Hematopoietic multipotent progenitor cell treated with erythropoietin and hydrocortisone succinate and interleukin-3 and kit ligand, for 6 days (in vitro differentiated cells): ENCODE data around the gene NT5C3A.

Experiments
- DNase-seq: peaks from one replicate; pipeline ENCODE4 v3.0.0-alpha.2; 2015

The NT5C3A gene

GRCh38 chr7:33075818-33076518 is 13.4 kb upstream of the NT5C3A start:
- DNase-seq = no peak

- DNase-seq = no peak
These were observed 10.7 kb upstream of the NT5C3A start for GRCh38 chr7:33073243-33073642.

- no peak for DNase-seq
These were observed 9.9 kb upstream of the NT5C3A start for GRCh38 chr7:33072471-33072870.

- no peak for DNase-seq
These were observed 8.3 kb upstream of the NT5C3A start for GRCh38 chr7:33070831-33071230.

- DNase-seq = no peak
These were observed 7.7 kb upstream of the NT5C3A start for GRCh38 chr7:33070277-33070676.

GRCh38 chr7:33067921-33068320 is 5.3 kb upstream of the NT5C3A start:
- DNase-seq = no peak

- no peak for DNase-seq
These were observed 4.2 kb upstream of the NT5C3A start for GRCh38 chr7:33066771-33067170.

- DNase-seq = no peak
These were observed 3.4 kb upstream of the NT5C3A start for GRCh38 chr7:33065981-33066380.

GRCh38 chr7:33062782-33063443 is 337 bp upstream of the NT5C3A start:
- DNase-seq = peak; percentile 97

- DNase-seq = peak; percentile 23
These were observed 1.2 kb downstream of the NT5C3A start for GRCh38 chr7:33061282-33061937.

GRCh38 chr7:33059635-33060034 is 2.9 kb downstream of the NT5C3A start:
- DNase-seq = no peak

GRCh38 chr7:33055158-33055557 is 7.4 kb downstream of the NT5C3A start:
- DNase-seq = no peak

GRCh38 chr7:33054261-33054964 is 8.2 kb downstream of the NT5C3A start:
- peak; percentile 70 for DNase-seq

- peak; percentile 80 for DNase-seq
These were observed 8.9 kb downstream of the NT5C3A start for GRCh38 chr7:33053721-33054120.

GRCh38 chr7:33050535-33051318 is 11.8 kb downstream of the NT5C3A start:
- peak; percentile 80 for DNase-seq

GRCh38 chr7:33048704-33049103 is 13.9 kb downstream of the NT5C3A start:
- DNase-seq = no peak

- DNase-seq = no peak
These were observed 14.3 kb downstream of the NT5C3A start for GRCh38 chr7:33048257-33048656.

GRCh38 chr7:33044986-33045385 is 17.6 kb downstream of the NT5C3A start:
- DNase-seq = no peak

- no peak for DNase-seq
These were observed 18.2 kb downstream of the NT5C3A start for GRCh38 chr7:33044401-33044718.

GRCh38 chr7:33043501-33044400 is 18.8 kb downstream of the NT5C3A start:
- peak; percentile 46 for DNase-seq

GRCh38 chr7:33041631-33042428 is 20.7 kb downstream of the NT5C3A start:
- DNase-seq = peak; percentile 94
